Panc1 (cell line): Measurements from ENCODE around the gene EDN3.

ENCODE experiments used
- POLR2AphosphoS5 ChIP-seq: IDR thresholded peaks from 2 replicates; pipeline ENCODE4 v1.6.1; 2012; ENCODE audit warnings: mild to moderate bottlenecking, low read depth, low read length, moderate library complexity
- TF ChIP-seq, protein P1 (sequence below): fragments of 450-650 bp; IDR thresholded peaks from 2 replicates; pipeline ENCODE4 v1.5.1; 2017; ENCODE audit warnings: mild to moderate bottlenecking

DNA sequence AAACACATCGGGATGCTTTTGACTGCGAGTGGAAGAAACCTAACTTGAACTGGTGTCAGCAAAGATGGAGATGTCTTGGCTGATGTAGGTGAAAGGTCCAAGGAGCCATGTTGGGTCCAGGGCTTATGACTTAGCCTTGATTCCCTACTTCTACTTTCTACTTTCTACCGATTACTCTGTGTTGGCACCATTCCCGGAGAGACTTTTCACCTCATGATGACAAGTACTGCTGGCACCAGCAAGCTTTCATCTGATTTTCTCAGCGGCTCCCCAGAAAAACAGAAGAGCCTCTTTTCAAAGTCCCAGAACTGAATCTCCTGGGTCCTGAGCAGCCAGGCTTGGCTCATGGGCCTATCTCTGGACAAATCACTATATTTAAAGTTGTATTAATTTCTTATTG lies 4.9 kb upstream of the EDN3 start:
- TF ChIP-seq POLR2AphosphoS5, result no peak
- TF ChIP-seq, protein P1, sequence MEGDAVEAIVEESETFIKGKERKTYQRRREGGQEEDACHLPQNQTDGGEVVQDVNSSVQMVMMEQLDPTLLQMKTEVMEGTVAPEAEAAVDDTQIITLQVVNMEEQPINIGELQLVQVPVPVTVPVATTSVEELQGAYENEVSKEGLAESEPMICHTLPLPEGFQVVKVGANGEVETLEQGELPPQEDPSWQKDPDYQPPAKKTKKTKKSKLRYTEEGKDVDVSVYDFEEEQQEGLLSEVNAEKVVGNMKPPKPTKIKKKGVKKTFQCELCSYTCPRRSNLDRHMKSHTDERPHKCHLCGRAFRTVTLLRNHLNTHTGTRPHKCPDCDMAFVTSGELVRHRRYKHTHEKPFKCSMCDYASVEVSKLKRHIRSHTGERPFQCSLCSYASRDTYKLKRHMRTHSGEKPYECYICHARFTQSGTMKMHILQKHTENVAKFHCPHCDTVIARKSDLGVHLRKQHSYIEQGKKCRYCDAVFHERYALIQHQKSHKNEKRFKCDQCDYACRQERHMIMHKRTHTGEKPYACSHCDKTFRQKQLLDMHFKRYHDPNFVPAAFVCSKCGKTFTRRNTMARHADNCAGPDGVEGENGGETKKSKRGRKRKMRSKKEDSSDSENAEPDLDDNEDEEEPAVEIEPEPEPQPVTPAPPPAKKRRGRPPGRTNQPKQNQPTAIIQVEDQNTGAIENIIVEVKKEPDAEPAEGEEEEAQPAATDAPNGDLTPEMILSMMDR, result no peak
